ENCODE measurements around the gene ADPRH. TPM values are rescaled to one million over a fixed set of nuclear protein-coding genes. Genes with fewer than 3 reads are reported as not detected.

The ADPRH gene
- polyA plus RNA-seq (2011; rRNA removed) (3.7 and 4.1 TPM in 2 replicates), polyA plus RNA-seq (2017; fragmentation: RNase III; extraction: RNeasy Plus Mini Kit Qiagen cat#74134 plus additional on column Dnase treatment) (3.3 to 4.2 TPM (median 3.8 TPM) in 3 replicates), polyA minus RNA-seq (2011; rRNA and poly(A)+ RNA removed) (3.0 and 3.5 TPM in 2 replicates)
- 1.1 and 1.5 TPM in 2 replicates for polyA plus RNA-seq (2012; cell fraction: cytosol; rRNA removed)
- polyA plus RNA-seq (2012; cell fraction: nucleus; rRNA removed), result 1.2 and 1.6 TPM in 2 replicates

DNA sequence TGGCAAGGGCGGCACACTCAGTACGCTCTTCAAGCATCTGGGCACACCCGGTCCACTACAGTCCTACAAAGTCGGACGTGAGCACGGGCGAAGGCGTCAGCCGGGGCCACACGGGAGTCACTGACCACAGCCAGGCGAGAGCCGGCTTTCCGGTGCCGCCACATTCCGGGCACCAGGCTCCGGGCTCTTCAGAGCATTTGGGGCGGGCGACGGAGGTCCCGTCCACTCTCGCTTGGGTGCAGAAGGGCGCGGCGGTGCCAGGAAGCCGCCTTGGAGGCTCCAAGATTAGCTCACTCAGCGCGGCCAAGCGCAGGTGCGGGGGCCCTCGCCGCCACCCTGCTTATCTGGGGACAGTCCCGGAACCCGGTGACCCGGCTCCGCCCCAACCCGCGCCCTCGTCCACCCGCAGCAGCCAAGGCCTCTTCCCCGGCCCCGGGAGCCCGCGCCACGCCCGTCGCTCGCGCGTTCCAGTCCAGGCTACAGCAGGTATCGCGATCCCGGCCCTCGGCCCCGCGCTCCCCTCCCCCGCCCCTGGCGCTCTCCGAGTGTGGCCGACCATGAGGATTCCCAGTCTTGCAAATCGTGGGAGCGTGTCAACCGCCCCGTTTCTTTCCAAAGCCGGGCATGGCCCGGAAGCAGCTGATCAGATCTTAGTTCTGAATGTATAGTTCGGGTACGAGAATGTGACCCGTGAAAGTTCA, at the start of gene ADPRH:
Gene ADPRH, plus strand, starts transcription at position 127 of the 701 bp plus-strand sequence. CDS start 2,678 bp downstream, outside the sequence.
- H3K4me2 ChIP-seq, result peak within 1 kb of the TSS; percentile 79
- TF ChIP-seq CHD2 (IDR thresholded peaks at IDR 0.05; ENCODE audit: low read length, partially characterized antibody) (peak; percentile 84), TP53 (CRISPR knock-in tag; IDR thresholded peaks at IDR 0.05) (no peak), SMC3 (IDR thresholded peaks at IDR 0.05) (no peak), POLR2A (IDR thresholded peaks at IDR 0.05; ENCODE audit: low read length) (peak; percentile 44), JUN (IDR thresholded peaks at IDR 0.05) (peak in 1 of 2 experiments; percentile 69; a peak in 3 of 5 replicates), HEYL (CRISPR knock-in tag; IDR thresholded peaks at IDR 0.05) (no peak), NR3C1 (IDR thresholded peaks at IDR 0.05) (no peak), ZNF302 (CRISPR knock-in tag; IDR thresholded peaks at IDR 0.05) (no peak)
- TF ChIP-seq, protein P1, sequence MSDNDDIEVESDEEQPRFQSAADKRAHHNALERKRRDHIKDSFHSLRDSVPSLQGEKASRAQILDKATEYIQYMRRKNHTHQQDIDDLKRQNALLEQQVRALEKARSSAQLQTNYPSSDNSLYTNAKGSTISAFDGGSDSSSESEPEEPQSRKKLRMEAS (IDR thresholded peaks at IDR 0.05), result peak; percentile 70
- TF ChIP-seq, protein P2, sequence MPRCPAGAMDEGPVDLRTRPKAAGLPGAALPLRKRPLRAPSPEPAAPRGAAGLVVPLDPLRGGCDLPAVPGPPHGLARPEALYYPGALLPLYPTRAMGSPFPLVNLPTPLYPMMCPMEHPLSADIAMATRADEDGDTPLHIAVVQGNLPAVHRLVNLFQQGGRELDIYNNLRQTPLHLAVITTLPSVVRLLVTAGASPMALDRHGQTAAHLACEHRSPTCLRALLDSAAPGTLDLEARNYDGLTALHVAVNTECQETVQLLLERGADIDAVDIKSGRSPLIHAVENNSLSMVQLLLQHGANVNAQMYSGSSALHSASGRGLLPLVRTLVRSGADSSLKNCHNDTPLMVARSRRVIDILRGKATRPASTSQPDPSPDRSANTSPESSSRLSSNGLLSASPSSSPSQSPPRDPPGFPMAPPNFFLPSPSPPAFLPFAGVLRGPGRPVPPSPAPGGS (IDR thresholded peaks at IDR 0.05), result peak; percentile 61; the same call in 1 of the 3 replicates
- TF ChIP-seq, protein P3, sequence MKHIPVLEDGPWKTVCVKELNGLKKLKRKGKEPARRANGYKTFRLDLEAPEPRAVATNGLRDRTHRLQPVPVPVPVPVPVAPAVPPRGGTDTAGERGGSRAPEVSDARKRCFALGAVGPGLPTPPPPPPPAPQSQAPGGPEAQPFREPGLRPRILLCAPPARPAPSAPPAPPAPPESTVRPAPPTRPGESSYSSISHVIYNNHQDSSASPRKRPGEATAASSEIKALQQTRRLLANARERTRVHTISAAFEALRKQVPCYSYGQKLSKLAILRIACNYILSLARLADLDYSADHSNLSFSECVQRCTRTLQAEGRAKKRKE (CRISPR knock-in tag; IDR thresholded peaks at IDR 0.05; ENCODE audit: low read depth), result no peak
- TF ChIP-seq, protein P4, sequence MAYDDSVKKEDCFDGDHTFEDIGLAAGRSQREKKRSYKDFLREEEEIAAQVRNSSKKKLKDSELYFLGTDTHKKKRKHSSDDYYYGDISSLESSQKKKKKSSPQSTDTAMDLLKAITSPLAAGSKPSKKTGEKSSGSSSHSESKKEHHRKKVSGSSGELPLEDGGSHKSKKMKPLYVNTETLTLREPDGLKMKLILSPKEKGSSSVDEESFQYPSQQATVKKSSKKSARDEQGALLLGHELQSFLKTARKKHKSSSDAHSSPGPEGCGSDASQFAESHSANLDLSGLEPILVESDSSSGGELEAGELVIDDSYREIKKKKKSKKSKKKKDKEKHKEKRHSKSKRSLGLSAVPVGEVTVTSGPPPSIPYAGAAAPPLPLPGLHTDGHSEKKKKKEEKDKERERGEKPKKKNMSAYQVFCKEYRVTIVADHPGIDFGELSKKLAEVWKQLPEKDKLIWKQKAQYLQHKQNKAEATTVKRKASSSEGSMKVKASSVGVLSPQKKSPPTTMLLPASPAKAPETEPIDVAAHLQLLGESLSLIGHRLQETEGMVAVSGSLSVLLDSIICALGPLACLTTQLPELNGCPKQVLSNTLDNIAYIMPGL (CRISPR knock-in tag; IDR thresholded peaks at IDR 0.05; ENCODE audit: borderline replicate concordance), result no peak
- TF ChIP-seq, protein P5, sequence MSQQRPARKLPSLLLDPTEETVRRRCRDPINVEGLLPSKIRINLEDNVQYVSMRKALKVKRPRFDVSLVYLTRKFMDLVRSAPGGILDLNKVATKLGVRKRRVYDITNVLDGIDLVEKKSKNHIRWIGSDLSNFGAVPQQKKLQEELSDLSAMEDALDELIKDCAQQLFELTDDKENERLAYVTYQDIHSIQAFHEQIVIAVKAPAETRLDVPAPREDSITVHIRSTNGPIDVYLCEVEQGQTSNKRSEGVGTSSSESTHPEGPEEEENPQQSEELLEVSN (IDR thresholded peaks at IDR 0.05; ENCODE audit: borderline replicate concordance, low read depth), result peak; percentile 68; the same call in 1 of the 2 replicates
- TF ChIP-seq, protein P6, sequence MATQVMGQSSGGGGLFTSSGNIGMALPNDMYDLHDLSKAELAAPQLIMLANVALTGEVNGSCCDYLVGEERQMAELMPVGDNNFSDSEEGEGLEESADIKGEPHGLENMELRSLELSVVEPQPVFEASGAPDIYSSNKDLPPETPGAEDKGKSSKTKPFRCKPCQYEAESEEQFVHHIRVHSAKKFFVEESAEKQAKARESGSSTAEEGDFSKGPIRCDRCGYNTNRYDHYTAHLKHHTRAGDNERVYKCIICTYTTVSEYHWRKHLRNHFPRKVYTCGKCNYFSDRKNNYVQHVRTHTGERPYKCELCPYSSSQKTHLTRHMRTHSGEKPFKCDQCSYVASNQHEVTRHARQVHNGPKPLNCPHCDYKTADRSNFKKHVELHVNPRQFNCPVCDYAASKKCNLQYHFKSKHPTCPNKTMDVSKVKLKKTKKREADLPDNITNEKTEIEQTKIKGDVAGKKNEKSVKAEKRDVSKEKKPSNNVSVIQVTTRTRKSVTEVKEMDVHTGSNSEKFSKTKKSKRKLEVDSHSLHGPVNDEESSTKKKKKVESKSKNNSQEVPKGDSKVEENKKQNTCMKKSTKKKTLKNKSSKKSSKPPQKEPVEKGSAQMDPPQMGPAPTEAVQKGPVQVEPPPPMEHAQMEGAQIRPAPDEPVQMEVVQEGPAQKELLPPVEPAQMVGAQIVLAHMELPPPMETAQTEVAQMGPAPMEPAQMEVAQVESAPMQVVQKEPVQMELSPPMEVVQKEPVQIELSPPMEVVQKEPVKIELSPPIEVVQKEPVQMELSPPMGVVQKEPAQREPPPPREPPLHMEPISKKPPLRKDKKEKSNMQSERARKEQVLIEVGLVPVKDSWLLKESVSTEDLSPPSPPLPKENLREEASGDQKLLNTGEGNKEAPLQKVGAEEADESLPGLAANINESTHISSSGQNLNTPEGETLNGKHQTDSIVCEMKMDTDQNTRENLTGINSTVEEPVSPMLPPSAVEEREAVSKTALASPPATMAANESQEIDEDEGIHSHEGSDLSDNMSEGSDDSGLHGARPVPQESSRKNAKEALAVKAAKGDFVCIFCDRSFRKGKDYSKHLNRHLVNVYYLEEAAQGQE (IDR thresholded peaks at IDR 0.05), result peak; percentile 54; the same call in 1 of the 2 replicates
- 20% methylated on average over 12 of the region's 68 CpGs for WGBS (ENCODE audit: missing lambda C conversion rate)
- peak within 1 kb of the TSS; percentile 57 for H3K4me3 ChIP-seq
- H3K9me3 ChIP-seq, result no peaks in the 10 kb centered on the region
- CTCF ChIA-PET, result interaction anchor here (1.5 to 1.6 kb wide), 2 partner anchors 12 to 20 kb away, joined by 3 to 7 read pairs; partner anchors contain the start of gene CD80
- DNase-seq (ENCODE audit: low read depth in 1 of 2, low spot score in 1 of 2), result peak; percentile 77 to 81
- peaks cover 9% of the 10 kb centered on the region; the same call in 1 of the 3 replicates for H3K4me1 ChIP-seq
- POLR2A ChIA-PET, result interaction anchor here (0.8 to 1.4 kb wide), 2 partner anchors 81 to 98 kb away, joined by 3 to 4 read pairs; partner anchors contain the start of genes COX17 and TIMMDC1
- peak within 1 kb of the TSS; percentile 85 to 93 for H3K27ac ChIP-seq
- peak; percentile 97 to 98 for ATAC-seq
- FAIRE-seq, result no peak

DNA sequence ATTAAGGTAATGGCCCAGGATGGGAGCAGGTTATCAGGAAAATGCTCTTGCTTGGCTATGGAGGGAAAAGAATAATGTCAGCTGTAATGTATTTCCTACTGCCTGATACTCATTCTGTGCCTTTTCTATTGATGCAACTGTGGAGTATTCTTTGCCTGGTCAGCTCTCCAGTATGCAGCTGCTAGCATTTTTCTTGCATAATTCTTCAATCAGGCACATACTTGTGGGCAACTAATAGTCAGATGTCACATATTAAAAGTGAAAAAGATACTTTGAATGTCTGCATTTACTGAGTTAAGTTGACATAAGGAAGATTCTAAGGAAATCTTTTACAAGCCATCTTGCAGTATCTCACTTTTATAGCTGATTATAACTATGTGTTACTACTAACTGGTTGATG, 49.4 kb upstream of the ADPRH start:
- no peak for ATAC-seq
- POLR2A ChIA-PET, result no interaction called here
- no peak for DNase-seq (ENCODE audit: low read depth in 1 of 2, low spot score in 1 of 2)
- CTCF ChIA-PET, result interaction anchor here (0.6 to 1.5 kb wide), 4 partner anchors 166 to 646 kb away, joined by 3 to 5 read pairs (median 3); no protein-coding TSS in a partner anchor
- H3K9me3 ChIP-seq, result no peaks in the 10 kb centered on the region
- no peak overlapping the region for H3K27ac ChIP-seq
- no peak for FAIRE-seq
- no peak overlapping the region for H3K4me2 ChIP-seq
- no peaks in the 10 kb centered on the region for H3K4me1 ChIP-seq
- H3K4me3 ChIP-seq, result no peak overlapping the region
- no peak for TF ChIP-seq FOSL2 (IDR thresholded peaks at IDR 0.05)
- no peak for TF ChIP-seq FOSL2 (CRISPR knock-in tag; IDR thresholded peaks at IDR 0.05)
- TF ChIP-seq, protein P7, sequence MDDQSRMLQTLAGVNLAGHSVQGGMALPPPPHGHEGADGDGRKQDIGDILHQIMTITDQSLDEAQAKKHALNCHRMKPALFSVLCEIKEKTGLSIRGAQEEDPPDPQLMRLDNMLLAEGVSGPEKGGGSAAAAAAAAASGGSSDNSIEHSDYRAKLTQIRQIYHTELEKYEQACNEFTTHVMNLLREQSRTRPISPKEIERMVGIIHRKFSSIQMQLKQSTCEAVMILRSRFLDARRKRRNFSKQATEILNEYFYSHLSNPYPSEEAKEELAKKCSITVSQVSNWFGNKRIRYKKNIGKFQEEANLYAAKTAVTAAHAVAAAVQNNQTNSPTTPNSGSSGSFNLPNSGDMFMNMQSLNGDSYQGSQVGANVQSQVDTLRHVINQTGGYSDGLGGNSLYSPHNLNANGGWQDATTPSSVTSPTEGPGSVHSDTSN (IDR thresholded peaks at IDR 0.05), result no peak
- no peak for TF ChIP-seq KDM5A (IDR thresholded peaks at IDR 0.05)
- TF ChIP-seq RARB (CRISPR knock-in tag; IDR thresholded peaks at IDR 0.05), result no peak
- no peak for TF ChIP-seq SREBF2 (IDR thresholded peaks at IDR 0.05)
- TF ChIP-seq, protein P8, sequence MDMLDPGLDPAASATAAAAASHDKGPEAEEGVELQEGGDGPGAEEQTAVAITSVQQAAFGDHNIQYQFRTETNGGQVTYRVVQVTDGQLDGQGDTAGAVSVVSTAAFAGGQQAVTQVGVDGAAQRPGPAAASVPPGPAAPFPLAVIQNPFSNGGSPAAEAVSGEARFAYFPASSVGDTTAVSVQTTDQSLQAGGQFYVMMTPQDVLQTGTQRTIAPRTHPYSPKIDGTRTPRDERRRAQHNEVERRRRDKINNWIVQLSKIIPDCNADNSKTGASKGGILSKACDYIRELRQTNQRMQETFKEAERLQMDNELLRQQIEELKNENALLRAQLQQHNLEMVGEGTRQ (IDR thresholded peaks at IDR 0.05), result no peak

Data from A549 (cell line).